Measurements from ENCODE around the gene LRIT1. TPM values are rescaled to one million over a fixed set of nuclear protein-coding genes. Genes with fewer than 3 reads are reported as not detected.

LRIT1 gene
- polyA plus RNA-seq, 2 donors: not detected

DNA sequence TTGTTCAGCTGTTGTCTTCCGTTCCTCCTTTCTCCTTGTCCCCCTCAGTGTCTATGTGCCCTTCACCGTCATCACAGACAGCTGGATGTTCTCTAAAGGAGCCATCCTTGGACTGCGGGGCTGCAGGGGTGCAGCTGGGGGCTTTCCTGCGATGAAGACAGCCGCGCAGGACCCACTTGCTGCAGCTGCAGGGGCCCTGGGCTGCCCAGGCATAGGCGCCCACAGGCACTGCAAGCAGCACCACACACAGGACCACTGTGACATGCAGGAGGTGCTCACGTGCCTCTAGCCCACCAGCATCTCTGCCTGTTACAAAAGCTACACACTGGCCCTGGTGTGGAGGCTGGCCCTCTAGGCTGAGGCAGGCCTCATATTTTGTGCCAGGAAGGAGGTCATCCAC, 19.4 kb downstream of the LRIT1 start:
- H3K36me3 ChIP-seq (ENCODE audit: control insufficient read depth in 2 of 2, insufficient read depth in 2 of 2, low read length in 1 of 2): no peaks in the 10 kb centered on the region
- no peak overlapping the region for H3K4me3 ChIP-seq (ENCODE audit: low read depth in 1 of 2, low read length in 2 of 2)
- 74 to 84% methylated on average over 8 of the region's 8 CpGs for WGBS, 2 donors
- H3K27ac ChIP-seq (ENCODE audit: low read depth in 2 of 2, low read length in 1 of 2): no peak overlapping the region
- H3K4me1 ChIP-seq (ENCODE audit: control insufficient read depth in 2 of 2, insufficient read depth in 2 of 2, low read length in 1 of 2): no peaks in the 10 kb centered on the region
- H3K27me3 ChIP-seq (ENCODE audit: control insufficient read depth in 1 of 2, insufficient read depth in 2 of 2, low read length in 2 of 2): no peaks in the 10 kb centered on the region
- no peaks in the 10 kb centered on the region for H3K9me3 ChIP-seq (ENCODE audit: control insufficient read depth in 2 of 2, insufficient read depth in 1 of 2, low read depth in 1 of 2, low read length in 1 of 2)

- 88 to 94% methylated on average over 4 of the region's 4 CpGs for WGBS, 2 donors
- H3K4me1 ChIP-seq (ENCODE audit: control insufficient read depth in 2 of 2, insufficient read depth in 2 of 2, low read length in 1 of 2): no peaks in the 10 kb centered on the region
- H3K4me3 ChIP-seq (ENCODE audit: low read depth in 1 of 2, low read length in 2 of 2): no peak overlapping the region
- H3K9me3 ChIP-seq (ENCODE audit: control insufficient read depth in 2 of 2, insufficient read depth in 1 of 2, low read depth in 1 of 2, low read length in 1 of 2): no peaks in the 10 kb centered on the region
- H3K27ac ChIP-seq (ENCODE audit: low read depth in 2 of 2, low read length in 1 of 2): no peak overlapping the region
- H3K27me3 ChIP-seq (ENCODE audit: control insufficient read depth in 1 of 2, insufficient read depth in 2 of 2, low read length in 2 of 2): no peaks in the 10 kb centered on the region
- no peaks in the 10 kb centered on the region for H3K36me3 ChIP-seq (ENCODE audit: control insufficient read depth in 2 of 2, insufficient read depth in 2 of 2, low read length in 1 of 2)
These were observed 23.6 kb downstream of the LRIT1 start for GRCh38 chr10:84217746-84218145.

GRCh38 chr10:84216834-84217233, 24.5 kb downstream of the LRIT1 start:
- Histone ChIP-seq H3K4me1 (ENCODE audit: control insufficient read depth in 2 of 2, insufficient read depth in 2 of 2, low read length in 1 of 2) (no peaks in the 10 kb centered on the region), H3K9me3 (ENCODE audit: control insufficient read depth in 2 of 2, insufficient read depth in 1 of 2, low read depth in 1 of 2, low read length in 1 of 2) (no peaks in the 10 kb centered on the region), H3K4me3 (ENCODE audit: low read depth in 1 of 2, low read length in 2 of 2) (no peak overlapping the region), H3K27ac (ENCODE audit: low read depth in 2 of 2, low read length in 1 of 2) (no peak overlapping the region), H3K27me3 (ENCODE audit: control insufficient read depth in 1 of 2, insufficient read depth in 2 of 2, low read length in 2 of 2) (no peaks in the 10 kb centered on the region), H3K36me3 (ENCODE audit: control insufficient read depth in 2 of 2, insufficient read depth in 2 of 2, low read length in 1 of 2) (no peaks in the 10 kb centered on the region)
- WGBS, 2 donors: 88% methylated on average over 9 of the region's 9 CpGs

DNA sequence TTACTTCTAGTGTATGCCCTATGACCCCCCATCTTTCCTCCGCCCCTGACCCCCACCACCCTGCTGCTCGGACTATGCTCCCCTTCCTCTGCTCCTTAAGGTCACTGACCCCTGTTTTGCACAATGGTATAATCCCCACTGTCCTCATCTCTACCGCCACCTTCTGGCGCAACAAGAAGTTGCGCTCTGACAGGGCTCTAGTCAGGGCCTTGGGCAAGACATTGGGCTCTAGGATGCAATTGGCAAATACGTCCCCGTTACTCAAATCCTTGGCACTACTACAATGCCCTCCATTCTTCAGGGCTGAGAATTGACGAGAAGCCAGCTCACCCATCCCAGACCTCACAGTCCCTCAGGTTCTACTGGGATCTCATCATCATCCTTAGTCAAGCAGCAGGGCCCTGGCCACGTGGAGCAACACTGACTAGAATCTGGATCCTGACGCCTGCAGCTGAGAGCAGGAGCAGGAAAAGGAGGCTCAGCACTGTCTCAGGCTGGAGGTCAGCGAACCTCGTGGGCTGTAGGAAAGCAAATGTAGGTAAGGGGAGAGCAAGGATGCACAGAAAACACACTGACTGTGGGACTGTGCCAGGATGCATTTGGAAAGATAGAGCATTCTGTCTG, 26.6 kb downstream of the LRIT1 start:
- H3K4me3 ChIP-seq (ENCODE audit: low read depth in 1 of 2, low read length in 2 of 2): no peak overlapping the region
- no peaks in the 10 kb centered on the region for H3K9me3 ChIP-seq (ENCODE audit: control insufficient read depth in 2 of 2, insufficient read depth in 1 of 2, low read depth in 1 of 2, low read length in 1 of 2)
- 60 to 63% methylated on average over 12 of the region's 12 CpGs for WGBS, 2 donors
- no peaks in the 10 kb centered on the region for H3K36me3 ChIP-seq (ENCODE audit: control insufficient read depth in 2 of 2, insufficient read depth in 2 of 2, low read length in 1 of 2)
- H3K4me1 ChIP-seq (ENCODE audit: control insufficient read depth in 2 of 2, insufficient read depth in 2 of 2, low read length in 1 of 2): no peaks in the 10 kb centered on the region
- no peak overlapping the region for H3K27ac ChIP-seq (ENCODE audit: low read depth in 2 of 2, low read length in 1 of 2)
- no peaks in the 10 kb centered on the region for H3K27me3 ChIP-seq (ENCODE audit: control insufficient read depth in 1 of 2, insufficient read depth in 2 of 2, low read length in 2 of 2)

DNA sequence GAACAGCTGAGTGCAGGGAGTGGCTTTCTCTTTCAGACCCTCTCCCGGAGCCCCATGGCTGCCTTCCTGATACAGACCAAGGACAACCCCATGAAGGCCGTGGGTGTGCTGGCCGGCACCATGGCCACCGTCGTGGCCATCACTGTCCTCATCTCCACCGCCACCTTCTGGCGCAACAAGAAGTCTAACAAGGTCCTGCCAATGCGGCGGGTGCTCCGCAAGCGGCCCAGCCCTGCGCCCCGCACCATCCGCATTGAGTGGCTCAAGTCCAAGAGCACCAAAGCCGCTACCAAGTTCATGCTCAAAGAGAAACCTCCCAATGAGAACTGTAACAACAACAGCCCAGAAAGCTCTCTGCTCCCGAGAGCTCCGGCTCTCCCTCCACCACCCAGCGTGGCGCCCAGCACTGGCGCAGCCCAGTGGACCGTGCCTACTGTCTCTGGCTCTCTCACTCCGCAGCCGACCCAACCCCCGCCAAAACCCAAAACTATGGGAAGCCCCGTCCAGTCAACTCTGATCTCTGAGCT, 27.2 kb downstream of the LRIT1 start:
- Histone ChIP-seq H3K27ac (ENCODE audit: low read depth in 2 of 2, low read length in 1 of 2) (no peak overlapping the region), H3K4me3 (ENCODE audit: low read depth in 1 of 2, low read length in 2 of 2) (no peak overlapping the region), H3K27me3 (ENCODE audit: control insufficient read depth in 1 of 2, insufficient read depth in 2 of 2, low read length in 2 of 2) (no peaks in the 10 kb centered on the region), H3K4me1 (ENCODE audit: control insufficient read depth in 2 of 2, insufficient read depth in 2 of 2, low read length in 1 of 2) (no peaks in the 10 kb centered on the region), H3K36me3 (ENCODE audit: control insufficient read depth in 2 of 2, insufficient read depth in 2 of 2, low read length in 1 of 2) (no peaks in the 10 kb centered on the region), H3K9me3 (ENCODE audit: control insufficient read depth in 2 of 2, insufficient read depth in 1 of 2, low read depth in 1 of 2, low read length in 1 of 2) (no peaks in the 10 kb centered on the region)
- 78 to 88% methylated on average over 25 of the region's 25 CpGs for WGBS, 2 donors

DNA sequence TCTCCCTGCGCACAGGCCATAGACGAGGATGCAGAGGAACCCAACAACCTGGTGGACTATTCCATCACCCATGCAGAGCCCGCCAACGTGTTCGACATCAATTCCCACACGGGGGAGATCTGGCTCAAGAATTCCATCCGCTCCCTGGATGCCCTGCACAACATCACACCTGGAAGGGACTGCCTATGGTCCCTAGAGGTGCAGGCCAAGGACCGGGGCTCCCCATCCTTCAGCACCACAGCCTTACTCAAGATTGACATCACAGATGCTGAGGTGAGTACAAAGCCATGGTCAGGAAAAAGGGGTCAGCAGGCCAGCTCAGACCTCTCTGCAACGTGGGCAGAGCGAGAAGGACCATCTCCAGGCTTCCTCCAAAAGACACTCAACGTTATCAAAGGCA, 28.3 kb downstream of the LRIT1 start:
- no peak overlapping the region for H3K4me3 ChIP-seq (ENCODE audit: low read depth in 1 of 2, low read length in 2 of 2)
- WGBS, 2 donors: 87 to 89% methylated on average over 11 of the region's 11 CpGs
- H3K9me3 ChIP-seq (ENCODE audit: control insufficient read depth in 2 of 2, insufficient read depth in 1 of 2, low read depth in 1 of 2, low read length in 1 of 2): no peaks in the 10 kb centered on the region
- no peaks in the 10 kb centered on the region for H3K4me1 ChIP-seq (ENCODE audit: control insufficient read depth in 2 of 2, insufficient read depth in 2 of 2, low read length in 1 of 2)
- H3K36me3 ChIP-seq (ENCODE audit: control insufficient read depth in 2 of 2, insufficient read depth in 2 of 2, low read length in 1 of 2): no peaks in the 10 kb centered on the region
- H3K27ac ChIP-seq (ENCODE audit: low read depth in 2 of 2, low read length in 1 of 2): no peak overlapping the region
- H3K27me3 ChIP-seq (ENCODE audit: control insufficient read depth in 1 of 2, insufficient read depth in 2 of 2, low read length in 2 of 2): no peaks in the 10 kb centered on the region

GRCh38 chr10:84212014-84212413, 29.3 kb downstream of the LRIT1 start:
- 79 to 84% methylated on average over 5 of the region's 5 CpGs for WGBS, 2 donors
- no peaks in the 10 kb centered on the region for H3K4me1 ChIP-seq (ENCODE audit: control insufficient read depth in 2 of 2, insufficient read depth in 2 of 2, low read length in 1 of 2)
- H3K36me3 ChIP-seq (ENCODE audit: control insufficient read depth in 2 of 2, insufficient read depth in 2 of 2, low read length in 1 of 2): no peaks in the 10 kb centered on the region
- H3K9me3 ChIP-seq (ENCODE audit: control insufficient read depth in 2 of 2, insufficient read depth in 1 of 2, low read depth in 1 of 2, low read length in 1 of 2): no peaks in the 10 kb centered on the region
- H3K27ac ChIP-seq (ENCODE audit: low read depth in 2 of 2, low read length in 1 of 2): no peak overlapping the region
- no peaks in the 10 kb centered on the region for H3K27me3 ChIP-seq (ENCODE audit: control insufficient read depth in 1 of 2, insufficient read depth in 2 of 2, low read length in 2 of 2)
- H3K4me3 ChIP-seq (ENCODE audit: low read depth in 1 of 2, low read length in 2 of 2): no peak overlapping the region

- H3K4me3 ChIP-seq (ENCODE audit: low read depth in 1 of 2, low read length in 2 of 2): no peak overlapping the region
- H3K27ac ChIP-seq (ENCODE audit: low read depth in 2 of 2, low read length in 1 of 2): no peak overlapping the region
- no peaks in the 10 kb centered on the region for H3K36me3 ChIP-seq (ENCODE audit: control insufficient read depth in 2 of 2, insufficient read depth in 2 of 2, low read length in 1 of 2)
- 67% methylated on average over 2 of the region's 2 CpGs for WGBS, 2 donors
- no peaks in the 10 kb centered on the region for H3K9me3 ChIP-seq (ENCODE audit: control insufficient read depth in 2 of 2, insufficient read depth in 1 of 2, low read depth in 1 of 2, low read length in 1 of 2)
- H3K4me1 ChIP-seq (ENCODE audit: control insufficient read depth in 2 of 2, insufficient read depth in 2 of 2, low read length in 1 of 2): no peaks in the 10 kb centered on the region
- H3K27me3 ChIP-seq (ENCODE audit: control insufficient read depth in 1 of 2, insufficient read depth in 2 of 2, low read length in 2 of 2): no peaks in the 10 kb centered on the region
These were observed 29.8 kb downstream of the LRIT1 start for GRCh38 chr10:84211566-84211965.

DNA sequence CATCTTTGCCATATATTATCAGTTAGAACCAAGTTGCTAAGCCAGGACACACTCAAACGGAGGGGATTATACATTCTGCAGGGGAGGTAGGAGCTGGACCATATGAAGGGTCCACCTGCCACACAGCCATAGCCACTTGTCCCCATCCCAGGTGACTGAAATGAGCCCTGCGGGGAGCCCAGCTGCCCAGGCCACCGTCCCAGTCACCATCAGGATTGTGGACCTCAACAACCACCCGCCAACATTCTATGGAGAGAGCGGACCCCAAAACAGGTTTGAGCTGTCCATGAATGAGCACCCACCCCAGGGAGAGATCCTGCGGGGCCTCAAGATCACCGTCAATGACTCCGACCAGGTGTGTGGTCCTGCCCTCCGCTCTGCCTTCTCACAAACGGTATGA, 33.3 kb downstream of the LRIT1 start:
- H3K27ac ChIP-seq (ENCODE audit: low read depth in 2 of 2, low read length in 1 of 2): no peak overlapping the region
- H3K9me3 ChIP-seq (ENCODE audit: control insufficient read depth in 2 of 2, insufficient read depth in 1 of 2, low read depth in 1 of 2, low read length in 1 of 2): no peaks in the 10 kb centered on the region
- 85 to 88% methylated on average over 10 of the region's 10 CpGs for whole genome bisulfite sequencing, 2 donors
- H3K4me3 ChIP-seq (ENCODE audit: low read depth in 1 of 2, low read length in 2 of 2): no peak overlapping the region
- H3K36me3 ChIP-seq (ENCODE audit: control insufficient read depth in 2 of 2, insufficient read depth in 2 of 2, low read length in 1 of 2): no peaks in the 10 kb centered on the region
- no peaks in the 10 kb centered on the region for H3K4me1 ChIP-seq (ENCODE audit: control insufficient read depth in 2 of 2, insufficient read depth in 2 of 2, low read length in 1 of 2)
- H3K27me3 ChIP-seq (ENCODE audit: control insufficient read depth in 1 of 2, insufficient read depth in 2 of 2, low read length in 2 of 2): no peaks in the 10 kb centered on the region

DNA sequence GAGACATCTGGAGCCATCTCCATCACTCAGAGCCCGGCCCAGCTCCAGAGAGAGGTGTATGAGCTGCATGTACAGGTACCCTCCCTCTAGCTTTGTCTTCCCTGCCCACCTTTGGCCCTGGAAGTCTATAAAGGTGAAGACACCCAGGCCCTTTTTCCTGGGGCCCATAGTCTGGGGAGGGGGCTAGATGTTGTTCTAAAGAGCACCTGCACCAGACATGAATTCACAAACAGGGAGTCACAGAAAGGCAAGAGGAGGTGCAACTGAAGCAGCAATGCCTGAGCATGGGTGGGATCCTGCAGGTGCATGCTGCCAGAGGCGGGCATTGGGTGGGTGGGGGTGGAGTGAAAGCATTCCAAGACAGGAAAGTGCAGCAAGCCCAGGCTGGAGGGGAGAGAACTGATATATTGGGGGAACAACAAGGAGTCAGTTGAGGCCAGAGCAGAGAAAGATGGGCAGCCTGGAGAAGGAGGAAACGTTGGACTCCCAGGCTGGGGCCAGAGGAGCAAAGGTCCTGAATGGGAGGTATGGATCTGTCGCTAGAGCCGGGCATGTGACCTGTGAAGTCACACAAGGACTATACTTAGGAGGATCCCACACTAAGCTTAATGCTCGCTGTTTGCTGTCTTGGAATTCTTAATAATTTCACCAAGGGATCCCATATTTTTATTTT, 35.4 kb downstream of the LRIT1 start:
- Histone ChIP-seq H3K27ac (ENCODE audit: low read depth in 2 of 2, low read length in 1 of 2) (no peak overlapping the region), H3K36me3 (ENCODE audit: control insufficient read depth in 2 of 2, insufficient read depth in 2 of 2, low read length in 1 of 2) (no peaks in the 10 kb centered on the region), H3K4me1 (ENCODE audit: control insufficient read depth in 2 of 2, insufficient read depth in 2 of 2, low read length in 1 of 2) (no peaks in the 10 kb centered on the region), H3K27me3 (ENCODE audit: control insufficient read depth in 1 of 2, insufficient read depth in 2 of 2, low read length in 2 of 2) (no peaks in the 10 kb centered on the region), H3K9me3 (ENCODE audit: control insufficient read depth in 2 of 2, insufficient read depth in 1 of 2, low read depth in 1 of 2, low read length in 1 of 2) (no peaks in the 10 kb centered on the region), H3K4me3 (ENCODE audit: low read depth in 1 of 2, low read length in 2 of 2) (no peak overlapping the region)
- 66 to 70% methylated on average over 6 of the region's 6 CpGs for WGBS, 2 donors

Data from esophagus (tissue), 2 donors.